OCI-LY7 (cell line): ENCODE results near the gene WFDC10A. TPM values are rescaled to one million over a fixed set of nuclear protein-coding genes. Genes with fewer than 3 reads are reported as not detected.

Source experiments
- BruUV-seq: library from RNA; stranded (reverse); fragments of 400-500 nt; replicated peaks from 2 replicates; lab custom pipeline; 2021; lab: Mats Ljungman, UMichigan
- CTCF ChIA-PET: fragments of 300-600 bp; sonication (Branson Sonifier 250); formaldehyde crosslinking; loops from one replicate; lab custom pipeline; 2022; ENCODE audit warnings: antibody characterized with exemption; ENCODE audit not compliant: unreplicated experiment; lab: Charles Lee
- POLR2A ChIA-PET: fragments of 300-600 bp; sonication (Branson Sonifier 250); formaldehyde crosslinking; loops from one replicate; lab custom pipeline; 2022; ENCODE audit warnings: antibody characterized with exemption; lab: Charles Lee
- DNase-seq: peaks from one replicate; pipeline ENCODE4 v3.0.0-alpha.2; 2015; ENCODE audit warnings: low spot score
- H2AFZ ChIP-seq: fragments of 200-600 bp; sonication (generic), shearing (Covaris generic); 2 replicates; pipeline ENCODE4 v1.6.1; 2014; ENCODE audit warnings: mild to moderate bottlenecking, antibody characterized with exemption, low read length, moderate library complexity
- H3K27ac ChIP-seq: fragments of 200-600 bp; sonication (generic); 2 replicates; pipeline ENCODE4 v1.5.1; 2014; ENCODE audit warnings: mixed run types, low read depth, mild to moderate bottlenecking, moderate library complexity, low read length, inconsistent platforms; ENCODE audit not compliant: poor library complexity, severe bottlenecking
- H3K36me3 ChIP-seq: fragments of 200-600 bp; sonication (generic); 2 replicates; pipeline ENCODE4 v1.6.1; 2014; ENCODE audit warnings: mild to moderate bottlenecking, antibody characterized with exemption, low read length, moderate library complexity, mixed read lengths; ENCODE audit not compliant: insufficient read depth
- H3K4me1 ChIP-seq: fragments of 200-600 bp; sonication (generic); 2 replicates; pipeline ENCODE4 v1.5.1; 2014; ENCODE audit warnings: mild to moderate bottlenecking, low read length; ENCODE audit not compliant: insufficient read depth, poor library complexity, severe bottlenecking
- H3K4me2 ChIP-seq: fragments of 200-600 bp; sonication (generic); 2 replicates; pipeline ENCODE4 v1.6.1; 2014; ENCODE audit warnings: mild to moderate bottlenecking, low read length
- H3K4me3 ChIP-seq: fragments of 200-600 bp; sonication (generic); 2 replicates; pipeline ENCODE4 v1.5.1; 2014; ENCODE audit warnings: mild to moderate bottlenecking, low read depth, low read length; ENCODE audit not compliant: poor library complexity, severe bottlenecking
- H3K79me2 ChIP-seq: fragments of 200-600 bp; sonication (generic); 2 replicates; pipeline ENCODE4 v1.6.1; 2016; ENCODE audit warnings: low read depth, mild to moderate bottlenecking, low read length, moderate library complexity, mixed read lengths; ENCODE audit not compliant: insufficient read depth
- H3K9me2 ChIP-seq: fragments of 200-600 bp; sonication (generic); 2 replicates; pipeline ENCODE4 v1.6.1; 2016; ENCODE audit warnings: mild to moderate bottlenecking, low read length, mixed read lengths; ENCODE audit not compliant: insufficient read depth
- H3K9me3 ChIP-seq: fragments of 200-600 bp; sonication (generic); 2 replicates; pipeline ENCODE4 v1.6.1; 2014; ENCODE audit warnings: mild to moderate bottlenecking, mixed run types, low read length, mixed read lengths
- H4K20me1 ChIP-seq: fragments of 200-600 bp; sonication (generic); 2 replicates; pipeline ENCODE4 v1.6.1; 2014; ENCODE audit warnings: mild to moderate bottlenecking, antibody characterized with exemption, low read length, moderate library complexity, mixed read lengths; ENCODE audit not compliant: insufficient read depth
- CTCF ChIP-seq: fragments of 200-600 bp; sonication (generic); conservative IDR thresholded peaks from 2 replicates; pipeline ENCODE4 v1.5.1; 2014; ENCODE audit warnings: mild to moderate bottlenecking, antibody characterized with exemption, low read length, moderate library complexity, mixed read lengths
- EZH2phosphoT487 ChIP-seq: fragments of 200-600 bp; sonication (generic); IDR thresholded peaks from 2 replicates; pipeline ENCODE4 v1.6.1; 2018; ENCODE audit warnings: low read depth, borderline replicate concordance, mild to moderate bottlenecking, mixed run types, antibody characterized with exemption, low read length, moderate library complexity, mixed read lengths
- intact Hi-C: fragments of 100-400 bp; cut with micrococcal nuclease; formaldehyde crosslinking; loops from one replicate; pipeline ENCODE4 v1.10.0; 2022; ENCODE audit not compliant: unreplicated experiment
- total RNA-seq, 2 experiments: library from RNA; depleted of rRNA in 1 of 2; stranded (reverse); fragments of >200 nt in 1 of 2; shearing (Covaris generic) in 1 of 2; gene quantifications; 2 replicates each; pipeline ENCODE4 v1.2.3, GENCODE V29; 2014 to 2022

The WFDC10A gene
- total RNA-seq, 2 experiments from 2014 or later: not detected

DNA sequence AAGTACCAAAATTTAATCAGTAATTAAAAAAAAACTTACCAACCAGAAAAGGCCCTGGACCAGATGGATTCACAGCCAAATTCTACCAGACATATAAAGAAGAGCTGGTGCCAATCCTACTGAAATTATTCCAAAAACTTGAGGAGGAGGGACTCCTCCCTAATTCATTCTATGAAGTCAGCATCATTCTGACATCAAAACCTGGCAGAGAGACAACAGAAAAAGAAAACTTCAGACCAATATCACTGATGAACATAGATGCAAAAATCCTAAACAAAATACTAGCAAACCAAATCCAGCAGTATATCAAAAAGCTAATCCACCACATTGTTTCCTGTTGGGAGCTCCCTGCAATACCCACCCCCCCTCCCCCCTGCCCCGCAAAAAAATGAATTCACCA, 40.6 kb downstream of the WFDC10A start, which contains the start of gene WFDC11:
Gene WFDC11 (minus strand): TSS at position 101 of the 400 bp plus-strand sequence. CDS start 19,639 bp downstream, outside the sequence.
- CTCF ChIA-PET: no interaction called here
- H3K27ac ChIP-seq: no peak within 1 kb of the TSS
- no TSS peak for BruUV-seq
- H3K9me3 ChIP-seq: no peaks in the 10 kb centered on the region
- POLR2A ChIA-PET: no interaction called here
- H3K9me2 ChIP-seq: no peaks in the 10 kb centered on the region
- no peaks in the 10 kb centered on the region for H3K4me1 ChIP-seq
- no peaks in the 10 kb centered on the region for H4K20me1 ChIP-seq
- H3K79me2 ChIP-seq: no peaks in the 10 kb centered on the region
- H3K36me3 ChIP-seq: no peaks in the 10 kb centered on the region
- intact Hi-C loops: no loop called here
- DNase-seq: no peak
- no peak within 1 kb of the TSS for H3K4me2 ChIP-seq
- H2AFZ ChIP-seq: no peak within 1 kb of the TSS
- no peak within 1 kb of the TSS for H3K4me3 ChIP-seq
- TF ChIP-seq CTCF (no peak), EZH2phosphoT487 (no peak)

DNA sequence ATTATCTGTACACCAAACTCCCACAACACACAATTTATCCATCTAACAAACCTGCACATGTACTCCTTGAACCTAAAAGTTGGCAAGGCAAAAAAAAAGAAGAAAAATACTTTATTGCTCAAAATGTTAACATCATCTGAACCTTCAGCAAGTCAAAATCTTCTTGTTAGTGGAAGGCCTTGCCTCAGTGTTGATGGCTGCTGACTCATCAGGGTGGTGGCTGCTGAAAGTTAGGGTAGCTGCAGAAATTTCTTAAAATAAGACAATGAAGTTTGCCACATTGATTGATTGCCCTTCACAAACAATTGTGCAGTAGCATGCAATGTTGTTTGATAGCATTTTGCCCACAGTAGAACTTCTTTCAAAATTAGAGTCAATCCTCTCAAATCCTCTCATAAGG, 43.2 kb downstream of the WFDC10A start:
- no TSS peak for BruUV-seq
- Histone ChIP-seq H3K27ac (no peak overlapping the region), H3K4me3 (no peak overlapping the region), H3K4me2 (no peak overlapping the region), H3K9me3 (no peaks in the 10 kb centered on the region), H3K36me3 (no peaks in the 10 kb centered on the region), H3K4me1 (no peaks in the 10 kb centered on the region), H2AFZ (no peak overlapping the region), H3K9me2 (no peaks in the 10 kb centered on the region), H3K79me2 (no peaks in the 10 kb centered on the region), H4K20me1 (no peaks in the 10 kb centered on the region)
- ChIA-PET POLR2A (no interaction called here), CTCF (no interaction called here)
- DNase-seq: no peak
- intact Hi-C loops: no loop called here
- TF ChIP-seq CTCF (no peak), EZH2phosphoT487 (no peak)

GRCh38 chr20:45679650-45680049, 50.1 kb downstream of the WFDC10A start:
- intact Hi-C loops: no loop called here
- TF ChIP-seq EZH2phosphoT487 (no peak), CTCF (no peak)
- no TSS peak for BruUV-seq
- CTCF ChIA-PET: no interaction called here
- Histone ChIP-seq H3K4me1 (no peaks in the 10 kb centered on the region), H3K79me2 (no peaks in the 10 kb centered on the region), H4K20me1 (no peaks in the 10 kb centered on the region), H3K4me3 (no peak overlapping the region), H3K27ac (no peak overlapping the region), H3K9me2 (no peaks in the 10 kb centered on the region), H3K4me2 (no peak overlapping the region), H3K36me3 (no peaks in the 10 kb centered on the region), H3K9me3 (0 out of 2 replicates have a peak, but pooled peaks cover 7% of the 10 kb centered on the region), H2AFZ (no peak overlapping the region)
- no peak for DNase-seq
- POLR2A ChIA-PET: no interaction called here

Other genes starting within 250 kb of the WFDC10A start
- 0.57 TPM in 1 of 2 replicates, not detected in the other for gene DBNDD2, start 221.4 kb upstream of the WFDC10A start, total RNA-seq (2014; rRNA removed; shearing (Covaris generic))
- gene DBNDD2, start 221.4 kb upstream of the WFDC10A start, total RNA-seq (2022): not detected in 2 replicates
- gene PIGT, start 213.6 kb upstream of the WFDC10A start, total RNA-seq (2014; rRNA removed; shearing (Covaris generic)): 75.7 and 104 TPM in 2 replicates
- 79.4 and 89.2 TPM in 2 replicates for gene PIGT, start 213.6 kb upstream of the WFDC10A start, total RNA-seq (2022)
- 4.4 TPM in 1 of 2 replicates, not detected in the other for gene WFDC2, start 160.0 kb upstream of the WFDC10A start, total RNA-seq (2014; rRNA removed; shearing (Covaris generic))
- gene WFDC2, start 160.0 kb upstream of the WFDC10A start, total RNA-seq (2022): 0.46 TPM in 1 of 2 replicates, not detected in the other
- gene SPINT3, start 114.1 kb upstream of the WFDC10A start, total RNA-seq (2014; rRNA removed; shearing (Covaris generic)): not detected in 2 replicates
- gene SPINT3, start 114.1 kb upstream of the WFDC10A start, total RNA-seq (2022): not detected in 2 replicates
- not detected in 2 replicates for gene WFDC6, start 90.3 kb upstream of the WFDC10A start, total RNA-seq (2014; rRNA removed; shearing (Covaris generic))
- gene WFDC6, start 90.3 kb upstream of the WFDC10A start, total RNA-seq (2022): not detected in 2 replicates
- not detected in 2 replicates for gene EPPIN, start 82.3 kb upstream of the WFDC10A start, total RNA-seq (2014; rRNA removed; shearing (Covaris generic))
- gene EPPIN, start 82.3 kb upstream of the WFDC10A start, total RNA-seq (2022): not detected in 2 replicates
- not detected in 2 replicates for gene WFDC8, start 50.5 kb upstream of the WFDC10A start, total RNA-seq (2014; rRNA removed; shearing (Covaris generic))
- gene WFDC8, start 50.5 kb upstream of the WFDC10A start, total RNA-seq (2022): not detected in 2 replicates
- gene WFDC9, start 1.5 kb downstream of the WFDC10A start, total RNA-seq (2014; rRNA removed; shearing (Covaris generic)): not detected in 2 replicates
- gene WFDC9, start 1.5 kb downstream of the WFDC10A start, total RNA-seq (2022): not detected in 2 replicates
- not detected in 2 replicates for gene WFDC11, start 40.5 kb downstream of the WFDC10A start, total RNA-seq (2014; rRNA removed; shearing (Covaris generic))
- not detected in 2 replicates for gene WFDC11, start 40.5 kb downstream of the WFDC10A start, total RNA-seq (2022)
- not detected in 2 replicates for gene WFDC13, start 72.3 kb downstream of the WFDC10A start, total RNA-seq (2014; rRNA removed; shearing (Covaris generic))
- not detected in 2 replicates for gene WFDC13, start 72.3 kb downstream of the WFDC10A start, total RNA-seq (2022)
- gene WFDC10B, start 75.3 kb downstream of the WFDC10A start, total RNA-seq (2014; rRNA removed; shearing (Covaris generic)): not detected in 2 replicates
- not detected in 2 replicates for gene WFDC10B, start 75.3 kb downstream of the WFDC10A start, total RNA-seq (2022)
- not detected in 2 replicates for gene SPINT4, start 92.6 kb downstream of the WFDC10A start, total RNA-seq (2014; rRNA removed; shearing (Covaris generic))
- gene SPINT4, start 92.6 kb downstream of the WFDC10A start, total RNA-seq (2022): not detected in 2 replicates
- not detected in 2 replicates for gene WFDC3, start 162.1 kb downstream of the WFDC10A start, total RNA-seq (2014; rRNA removed; shearing (Covaris generic))
- gene WFDC3, start 162.1 kb downstream of the WFDC10A start, total RNA-seq (2022): not detected in 2 replicates
- 25.8 and 30.5 TPM in 2 replicates for gene DNTTIP1, start 162.2 kb downstream of the WFDC10A start, total RNA-seq (2014; rRNA removed; shearing (Covaris generic))
- gene DNTTIP1, start 162.2 kb downstream of the WFDC10A start, total RNA-seq (2022): 38.7 and 38.8 TPM in 2 replicates
- gene UBE2C, start 182.9 kb downstream of the WFDC10A start, total RNA-seq (2014; rRNA removed; shearing (Covaris generic)): 225 and 269 TPM in 2 replicates
- gene UBE2C, start 182.9 kb downstream of the WFDC10A start, total RNA-seq (2022): 222 and 255 TPM in 2 replicates
- not detected in 2 replicates for gene TNNC2, start 197.6 kb downstream of the WFDC10A start, total RNA-seq (2014; rRNA removed; shearing (Covaris generic))
- gene TNNC2, start 197.6 kb downstream of the WFDC10A start, total RNA-seq (2022): not detected in 2 replicates
- gene SNX21, start 204.1 kb downstream of the WFDC10A start, total RNA-seq (2014; rRNA removed; shearing (Covaris generic)): 0.49 and 0.79 TPM in 2 replicates
- gene SNX21, start 204.1 kb downstream of the WFDC10A start, total RNA-seq (2022): 0.49 and 1.1 TPM in 2 replicates
- gene ACOT8, start 227.7 kb downstream of the WFDC10A start, total RNA-seq (2014; rRNA removed; shearing (Covaris generic)): 37.1 and 44.6 TPM in 2 replicates
- gene ACOT8, start 227.7 kb downstream of the WFDC10A start, total RNA-seq (2022): 28.0 and 28.2 TPM in 2 replicates
- gene ZSWIM3, start 227.9 kb downstream of the WFDC10A start, total RNA-seq (2014; rRNA removed; shearing (Covaris generic)): 5.7 and 12.0 TPM in 2 replicates
- 6.0 and 6.8 TPM in 2 replicates for gene ZSWIM3, start 227.9 kb downstream of the WFDC10A start, total RNA-seq (2022)